ENCODE results near the gene MAST4.
"Not testable (repeated sequence)": the region's sequence is repeated elsewhere in the genome, so short reads cannot be mapped to it uniquely, and the experiment has no call there.

Gene MAST4

GRCh38 chr5:67102708-67103107, 506.5 kb downstream of the MAST4 start:
- peaks cover 62% of the 10 kb centered on the region for H3K36me3 Mint-ChIP-seq
- ATAC-seq (no peak), DNase-seq (ENCODE audit: low spot score in 2 of 2) (no peak)
- no peak overlapping the region for H3K4me3 Mint-ChIP-seq
- H3K4me1 Mint-ChIP-seq: peaks cover 14% of the 10 kb centered on the region
- no peak overlapping the region for H3K27ac Mint-ChIP-seq
- no peaks in the 10 kb centered on the region for H3K9me3 Mint-ChIP-seq

GRCh38 chr5:67104859-67105258, 508.7 kb downstream of the MAST4 start:
- DNase-seq (ENCODE audit: low spot score in 2 of 2): no peak
- H3K4me1 Mint-ChIP-seq: peaks cover 10% of the 10 kb centered on the region
- no peaks in the 10 kb centered on the region for H3K9me3 Mint-ChIP-seq
- no peak overlapping the region for H3K27ac Mint-ChIP-seq
- H3K36me3 Mint-ChIP-seq: peaks cover 59% of the 10 kb centered on the region
- no peak for ATAC-seq
- H3K4me3 Mint-ChIP-seq: no peak overlapping the region

- Mint-ChIP-seq H3K4me1 (peaks cover 6% of the 10 kb centered on the region), H3K27ac (no peak overlapping the region), H3K9me3 (no peaks in the 10 kb centered on the region), H3K4me3 (no peak overlapping the region), H3K36me3 (peaks cover 59% of the 10 kb centered on the region)
- ATAC-seq (no peak), DNase-seq (ENCODE audit: low spot score in 2 of 2) (no peak)
These were observed 509.1 kb downstream of the MAST4 start for GRCh38 chr5:67105270-67105669.

- Mint-ChIP-seq H3K4me3 (no peak overlapping the region), H3K4me1 (no peaks in the 10 kb centered on the region), H3K27ac (no peak overlapping the region), H3K9me3 (no peaks in the 10 kb centered on the region), H3K36me3 (peaks cover 66% of the 10 kb centered on the region)
- DNase-seq (ENCODE audit: low spot score in 2 of 2): no peak
- ATAC-seq: no peak
These were observed 510.6 kb downstream of the MAST4 start for GRCh38 chr5:67106626-67107342.

GRCh38 chr5:67111779-67112178, 515.6 kb downstream of the MAST4 start:
- H3K4me1 Mint-ChIP-seq: no peaks in the 10 kb centered on the region
- no peak for DNase-seq (ENCODE audit: low spot score in 2 of 2)
- no peak overlapping the region for H3K27ac Mint-ChIP-seq
- no peaks in the 10 kb centered on the region for H3K9me3 Mint-ChIP-seq
- H3K36me3 Mint-ChIP-seq: peaks cover 66% of the 10 kb centered on the region
- H3K4me3 Mint-ChIP-seq: no peak overlapping the region
- no peak for ATAC-seq

- Mint-ChIP-seq H3K9me3 (no peaks in the 10 kb centered on the region), H3K4me1 (no peaks in the 10 kb centered on the region), H3K4me3 (no peak overlapping the region), H3K36me3 (peaks cover 67% of the 10 kb centered on the region), H3K27ac (no peak overlapping the region)
- ATAC-seq (no peak), DNase-seq (ENCODE audit: low spot score in 2 of 2) (no peak)
These were observed 519.1 kb downstream of the MAST4 start for GRCh38 chr5:67115246-67115645.

GRCh38 chr5:67115817-67116216, 519.6 kb downstream of the MAST4 start:
- no peaks in the 10 kb centered on the region for H3K9me3 Mint-ChIP-seq

GRCh38 chr5:67118050-67118620, 521.9 kb downstream of the MAST4 start:
- Mint-ChIP-seq H3K27ac (no peak overlapping the region), H3K4me3 (no peak overlapping the region), H3K36me3 (peaks cover 58% of the 10 kb centered on the region), H3K4me1 (no peaks in the 10 kb centered on the region), H3K9me3 (no peaks in the 10 kb centered on the region)
- no peak for ATAC-seq
- DNase-seq (ENCODE audit: low spot score in 2 of 2): no peak

More at GRCh38 chr5:67115817-67116216, 519.6 kb downstream of the MAST4 start:
- ATAC-seq: no peak
- no peak for DNase-seq (ENCODE audit: low spot score in 2 of 2)
- H3K36me3 Mint-ChIP-seq: peaks cover 64% of the 10 kb centered on the region
- H3K4me1 Mint-ChIP-seq: no peaks in the 10 kb centered on the region
- H3K27ac Mint-ChIP-seq: no peak overlapping the region
- no peak overlapping the region for H3K4me3 Mint-ChIP-seq

- H3K27ac Mint-ChIP-seq: no peak overlapping the region
- no peak for ATAC-seq
- peaks cover 59% of the 10 kb centered on the region for H3K36me3 Mint-ChIP-seq
- no peaks in the 10 kb centered on the region for H3K9me3 Mint-ChIP-seq
- no peak overlapping the region for H3K4me3 Mint-ChIP-seq
- DNase-seq (ENCODE audit: low spot score in 2 of 2): no peak
- no peaks in the 10 kb centered on the region for H3K4me1 Mint-ChIP-seq
These were observed 522.8 kb downstream of the MAST4 start for GRCh38 chr5:67119010-67119409.

GRCh38 chr5:67120032-67120431, 523.8 kb downstream of the MAST4 start:
- H3K4me1 Mint-ChIP-seq: no peaks in the 10 kb centered on the region
- peak overlapping the region; percentile 7 for H3K27ac Mint-ChIP-seq
- no peak for DNase-seq (ENCODE audit: low spot score in 2 of 2)
- no peak overlapping the region for H3K4me3 Mint-ChIP-seq
- no peaks in the 10 kb centered on the region for H3K9me3 Mint-ChIP-seq
- ATAC-seq: no peak
- peaks cover 58% of the 10 kb centered on the region for H3K36me3 Mint-ChIP-seq

- ATAC-seq (no peak), DNase-seq (ENCODE audit: low spot score in 2 of 2) (no peak)
- peaks cover 55% of the 10 kb centered on the region for H3K36me3 Mint-ChIP-seq
- H3K9me3 Mint-ChIP-seq: no peaks in the 10 kb centered on the region
- peaks cover 6% of the 10 kb centered on the region for H3K4me1 Mint-ChIP-seq
- no peak overlapping the region for H3K4me3 Mint-ChIP-seq
- H3K27ac Mint-ChIP-seq: no peak overlapping the region
These were observed 527.6 kb downstream of the MAST4 start for GRCh38 chr5:67123819-67124218.

- Mint-ChIP-seq H3K36me3 (peaks cover 55% of the 10 kb centered on the region), H3K27ac (no peak overlapping the region), H3K9me3 (no peaks in the 10 kb centered on the region), H3K4me1 (peaks cover 6% of the 10 kb centered on the region), H3K4me3 (no peak overlapping the region)
- ATAC-seq (no peak), DNase-seq (ENCODE audit: low spot score in 2 of 2) (no peak)
These were observed 528.4 kb downstream of the MAST4 start for GRCh38 chr5:67124556-67124955.

- H3K36me3 Mint-ChIP-seq: peaks cover 39% of the 10 kb centered on the region
- H3K9me3 Mint-ChIP-seq; H3K4me3 Mint-ChIP-seq; DNase-seq (ENCODE audit: low spot score in 2 of 2); ATAC-seq; H3K4me1 Mint-ChIP-seq; H3K27ac Mint-ChIP-seq: not testable (repeated sequence)
These were observed 531.2 kb downstream of the MAST4 start for GRCh38 chr5:67127347-67127895.

- Mint-ChIP-seq H3K27ac (no peak overlapping the region), H3K36me3 (peaks cover 33% of the 10 kb centered on the region), H3K4me1 (peaks cover 6% of the 10 kb centered on the region), H3K4me3 (no peak overlapping the region), H3K9me3 (no peaks in the 10 kb centered on the region)
- ATAC-seq (no peak), DNase-seq (ENCODE audit: low spot score in 2 of 2) (no peak)
These were observed 533.6 kb downstream of the MAST4 start for GRCh38 chr5:67129768-67130167.

- ATAC-seq (no peak), DNase-seq (ENCODE audit: low spot score in 2 of 2) (no peak)
- Mint-ChIP-seq H3K4me3 (no peak overlapping the region), H3K36me3 (peaks cover 49% of the 10 kb centered on the region), H3K27ac (no peak overlapping the region), H3K4me1 (no peaks in the 10 kb centered on the region), H3K9me3 (no peaks in the 10 kb centered on the region)
These were observed 537.0 kb downstream of the MAST4 start for GRCh38 chr5:67133217-67133616.

GRCh38 chr5:67133776-67134175, 537.6 kb downstream of the MAST4 start:
- H3K4me3 Mint-ChIP-seq: no peak overlapping the region

More at GRCh38 chr5:67133776-67134175, 537.6 kb downstream of the MAST4 start:
- no peaks in the 10 kb centered on the region for H3K9me3 Mint-ChIP-seq
- DNase-seq (ENCODE audit: low spot score in 2 of 2) (no peak), ATAC-seq (no peak)
- no peak overlapping the region for H3K27ac Mint-ChIP-seq
- no peaks in the 10 kb centered on the region for H3K4me1 Mint-ChIP-seq
- peaks cover 51% of the 10 kb centered on the region for H3K36me3 Mint-ChIP-seq

All from stimulated activated effector memory CD8-positive, alpha-beta T cell treated with anti-CD3 and anti-CD28 coated beads, Interleukin-12 subunit alpha, Interleukin-12 subunit beta, amount 100 ng/mL, for 72 hours (primary cell).